ENCODE results near the gene FAM32A.

Gene FAM32A

DNA sequence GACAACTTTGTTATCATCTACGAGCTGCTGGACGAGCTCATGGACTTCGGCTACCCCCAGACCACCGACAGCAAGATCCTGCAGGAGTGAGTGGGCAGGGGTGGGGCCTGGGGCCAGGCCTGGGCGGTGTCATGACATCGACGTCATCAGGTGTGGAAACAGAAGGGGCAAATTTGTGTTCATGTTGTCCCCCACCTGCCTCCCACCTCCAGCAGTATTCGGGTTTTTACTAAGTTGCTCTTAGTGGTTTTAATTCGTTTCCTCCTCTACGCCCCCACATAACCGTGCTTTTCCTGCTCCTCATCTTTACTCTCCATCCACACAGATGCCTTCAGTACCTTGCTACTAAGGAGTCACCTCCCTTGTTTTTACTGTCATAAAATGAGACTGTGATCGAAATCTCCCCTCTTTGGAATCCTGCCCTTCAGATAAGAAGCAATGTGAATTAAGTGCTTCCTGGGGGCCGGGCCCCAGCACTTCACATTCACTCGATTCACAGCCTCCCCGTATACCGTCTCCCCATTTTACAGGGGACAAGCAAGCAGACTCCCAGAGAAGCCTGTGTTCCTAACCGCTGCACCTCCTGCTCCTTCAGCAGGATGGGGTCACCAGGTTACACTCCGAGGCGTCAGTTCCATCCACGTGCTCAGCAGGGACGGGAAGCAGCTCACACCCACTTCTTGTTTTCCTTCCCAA lies 23.0 kb downstream of the FAM32A start:
- H3K36me3 ChIP-seq (ENCODE audit: insufficient read depth, low read length) = peaks cover 66% of the 10 kb centered on the region
- H3K9me3 ChIP-seq (ENCODE audit: low read length) = peaks cover 11% of the 10 kb centered on the region

DNA sequence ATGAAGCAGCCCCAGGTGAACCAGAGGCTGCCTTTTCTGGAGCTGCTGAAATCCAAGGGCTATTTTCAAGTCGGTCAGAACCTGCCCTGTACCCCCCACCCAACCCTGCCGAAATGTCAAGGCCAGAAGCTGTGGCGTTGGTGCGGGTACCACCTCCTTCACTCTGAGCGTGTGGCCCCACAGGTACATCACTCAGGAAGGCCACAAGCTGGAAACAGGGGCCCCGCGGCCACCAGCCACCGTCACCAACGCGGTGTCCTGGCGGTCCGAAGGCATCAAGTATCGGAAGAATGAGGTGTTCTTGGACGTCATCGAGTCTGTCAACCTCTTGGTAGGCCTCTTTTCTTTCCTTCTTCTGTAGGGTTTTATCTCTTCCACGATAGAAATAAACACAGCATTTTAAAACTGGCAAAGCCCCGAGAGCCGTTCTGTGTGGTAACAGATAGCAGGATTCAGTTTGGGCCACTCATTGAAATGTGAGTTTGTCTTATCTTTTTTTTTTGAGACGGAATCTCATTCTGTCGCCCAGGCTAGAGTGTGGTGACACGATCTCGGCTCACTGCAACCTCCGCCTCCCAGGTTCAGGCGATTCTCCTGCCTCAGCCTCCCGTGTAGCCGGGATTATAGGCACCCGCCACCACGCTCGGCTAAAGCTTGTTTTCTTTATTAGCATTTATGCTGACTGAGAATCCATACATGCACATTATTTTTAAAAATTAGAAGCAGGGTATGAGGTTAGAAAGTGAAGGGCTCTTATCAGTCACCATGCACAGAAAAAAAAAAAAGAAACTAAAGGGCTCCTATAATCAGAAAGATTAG lies 23.8 kb downstream of the FAM32A start:
- Histone ChIP-seq H3K36me3 (ENCODE audit: insufficient read depth, low read length) (peaks cover 58% of the 10 kb centered on the region), H3K4me1 (ENCODE audit: insufficient read depth, low read length) (no peaks in the 10 kb centered on the region), H3K9me3 (ENCODE audit: low read length) (peaks cover 11% of the 10 kb centered on the region), H2AFZ (ENCODE audit: low read depth, low read length) (no peak overlapping the region), H3K27me3 (ENCODE audit: insufficient read depth, low read length) (no peaks in the 10 kb centered on the region), H3K4me3 (ENCODE audit: low read length) (no peak overlapping the region)

More for the DNA sequence above, 23.0 kb downstream of the FAM32A start:
- no peaks in the 10 kb centered on the region for H3K4me1 ChIP-seq (ENCODE audit: insufficient read depth, low read length)
- H3K4me3 ChIP-seq (ENCODE audit: low read length) = no peak overlapping the region
- H3K27me3 ChIP-seq (ENCODE audit: insufficient read depth, low read length) = no peaks in the 10 kb centered on the region
- H2AFZ ChIP-seq (ENCODE audit: low read depth, low read length) = no peak overlapping the region

DNA sequence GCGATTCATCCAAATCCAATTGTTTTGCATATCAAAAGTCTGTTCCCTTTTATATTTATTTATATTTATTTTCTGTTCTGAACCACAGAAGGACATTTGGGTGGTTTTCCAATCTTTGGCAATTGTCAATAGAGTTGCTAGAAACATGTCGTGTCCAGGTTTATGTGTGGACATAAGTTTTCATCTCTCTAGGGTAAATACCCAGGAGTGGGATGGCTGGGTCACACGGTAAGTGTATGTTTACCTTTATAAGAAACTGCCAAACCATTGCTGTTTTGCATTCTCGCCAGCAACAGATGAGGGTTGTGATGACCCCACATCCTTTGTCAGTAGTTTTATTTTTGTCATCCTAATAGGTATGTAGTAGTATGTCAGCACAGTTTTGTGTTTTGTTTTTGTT lies 25.0 kb downstream of the FAM32A start:
- Histone ChIP-seq H3K27me3 (ENCODE audit: insufficient read depth, low read length) (no peaks in the 10 kb centered on the region), H3K9me3 (ENCODE audit: low read length) (peaks cover 11% of the 10 kb centered on the region), H3K36me3 (ENCODE audit: insufficient read depth, low read length) (peaks cover 49% of the 10 kb centered on the region), H3K4me3 (ENCODE audit: low read length) (no peak overlapping the region), H2AFZ (ENCODE audit: low read depth, low read length) (no peak overlapping the region), H3K4me1 (ENCODE audit: insufficient read depth, low read length) (no peaks in the 10 kb centered on the region)

GRCh38 chr19:16213076-16213475 lies 27.9 kb downstream of the FAM32A start:
- peaks cover 16% of the 10 kb centered on the region for H3K9me3 ChIP-seq (ENCODE audit: low read length)
- no peak overlapping the region for H3K4me3 ChIP-seq (ENCODE audit: low read length)
- peaks cover 43% of the 10 kb centered on the region for H3K36me3 ChIP-seq (ENCODE audit: insufficient read depth, low read length)

DNA sequence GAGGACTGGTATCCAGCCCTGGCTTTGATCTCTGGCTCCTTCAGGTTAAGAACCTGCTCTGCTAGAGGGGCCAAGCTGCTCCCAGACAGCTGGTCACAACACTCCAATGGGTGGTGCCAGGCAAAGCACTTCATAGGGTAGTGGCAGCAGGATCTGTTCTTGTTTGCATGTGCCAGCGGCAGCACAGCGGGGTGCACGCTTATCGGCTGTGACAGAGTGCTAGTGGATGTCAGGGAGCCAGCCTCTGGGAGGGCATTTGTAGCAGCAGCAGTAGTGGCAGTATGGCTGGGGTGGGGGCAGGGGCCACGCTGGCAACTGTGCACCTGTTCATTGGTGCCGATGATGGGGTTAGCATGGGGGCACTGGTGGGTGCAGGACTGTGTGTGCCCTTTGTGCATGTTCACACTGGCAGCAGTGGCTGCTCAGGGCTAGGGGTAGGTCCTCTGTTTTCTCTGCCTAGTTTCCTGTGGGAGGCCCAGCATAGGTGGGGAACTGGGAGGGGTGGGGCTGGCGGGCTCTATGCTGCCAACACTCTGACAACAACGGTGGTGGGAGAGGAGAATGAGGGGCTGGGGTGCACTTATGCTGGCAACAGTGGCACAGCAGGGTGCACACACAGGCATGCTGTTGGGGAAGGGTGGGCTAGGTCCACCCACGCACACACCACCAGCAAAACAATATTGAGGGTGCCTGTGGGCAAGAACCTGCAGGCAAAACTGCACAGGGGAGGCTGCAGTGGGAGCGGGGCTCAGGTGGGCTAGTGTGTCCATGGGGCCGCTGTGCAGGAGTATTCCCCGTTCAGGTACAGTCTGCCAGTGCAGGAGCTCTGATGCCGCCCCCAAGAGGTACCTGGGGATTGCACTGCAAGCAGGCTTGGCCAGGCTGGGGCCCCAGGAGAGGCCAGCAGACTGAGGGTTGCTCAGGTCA lies 31.8 kb downstream of the FAM32A start:
- Histone ChIP-seq H3K27me3 (ENCODE audit: insufficient read depth, low read length) (no peaks in the 10 kb centered on the region), H3K4me1 (ENCODE audit: insufficient read depth, low read length) (no peaks in the 10 kb centered on the region), H3K36me3 (ENCODE audit: insufficient read depth, low read length) (peaks cover 29% of the 10 kb centered on the region), H3K9me3 (ENCODE audit: low read length) (peaks cover 27% of the 10 kb centered on the region), H3K4me3 (ENCODE audit: low read length) (no peak overlapping the region), H2AFZ (ENCODE audit: low read depth, low read length) (no peak overlapping the region)

More at GRCh38 chr19:16213076-16213475, 27.9 kb downstream of the FAM32A start:
- H3K4me1 ChIP-seq (ENCODE audit: insufficient read depth, low read length) = no peaks in the 10 kb centered on the region
- no peaks in the 10 kb centered on the region for H3K27me3 ChIP-seq (ENCODE audit: insufficient read depth, low read length)
- H2AFZ ChIP-seq (ENCODE audit: low read depth, low read length) = no peak overlapping the region

- Histone ChIP-seq H3K9me3 (ENCODE audit: low read length) (peaks cover 27% of the 10 kb centered on the region), H3K27me3 (ENCODE audit: insufficient read depth, low read length) (no peaks in the 10 kb centered on the region), H2AFZ (ENCODE audit: low read depth, low read length) (no peak overlapping the region), H3K4me3 (ENCODE audit: low read length) (no peak overlapping the region), H3K4me1 (ENCODE audit: insufficient read depth, low read length) (no peaks in the 10 kb centered on the region), H3K36me3 (ENCODE audit: insufficient read depth, low read length) (peaks cover 26% of the 10 kb centered on the region)
These were observed 32.7 kb downstream of the FAM32A start for GRCh38 chr19:16217716-16218451.

GRCh38 chr19:16218851-16219250 lies 33.6 kb downstream of the FAM32A start:
- H3K9me3 ChIP-seq (ENCODE audit: low read length) = peaks cover 27% of the 10 kb centered on the region
- no peaks in the 10 kb centered on the region for H3K27me3 ChIP-seq (ENCODE audit: insufficient read depth, low read length)
- no peak overlapping the region for H2AFZ ChIP-seq (ENCODE audit: low read depth, low read length)
- no peaks in the 10 kb centered on the region for H3K4me1 ChIP-seq (ENCODE audit: insufficient read depth, low read length)
- peaks cover 35% of the 10 kb centered on the region for H3K36me3 ChIP-seq (ENCODE audit: insufficient read depth, low read length)
- no peak overlapping the region for H3K4me3 ChIP-seq (ENCODE audit: low read length)

GRCh38 chr19:16222806-16223205 lies 37.6 kb downstream of the FAM32A start:
- Histone ChIP-seq H3K36me3 (ENCODE audit: insufficient read depth, low read length) (peaks cover 49% of the 10 kb centered on the region), H3K9me3 (ENCODE audit: low read length) (peaks cover 22% of the 10 kb centered on the region), H3K27me3 (ENCODE audit: insufficient read depth, low read length) (no peaks in the 10 kb centered on the region), H2AFZ (ENCODE audit: low read depth, low read length) (no peak overlapping the region), H3K4me1 (ENCODE audit: insufficient read depth, low read length) (no peaks in the 10 kb centered on the region), H3K4me3 (ENCODE audit: low read length) (no peak overlapping the region)

DNA sequence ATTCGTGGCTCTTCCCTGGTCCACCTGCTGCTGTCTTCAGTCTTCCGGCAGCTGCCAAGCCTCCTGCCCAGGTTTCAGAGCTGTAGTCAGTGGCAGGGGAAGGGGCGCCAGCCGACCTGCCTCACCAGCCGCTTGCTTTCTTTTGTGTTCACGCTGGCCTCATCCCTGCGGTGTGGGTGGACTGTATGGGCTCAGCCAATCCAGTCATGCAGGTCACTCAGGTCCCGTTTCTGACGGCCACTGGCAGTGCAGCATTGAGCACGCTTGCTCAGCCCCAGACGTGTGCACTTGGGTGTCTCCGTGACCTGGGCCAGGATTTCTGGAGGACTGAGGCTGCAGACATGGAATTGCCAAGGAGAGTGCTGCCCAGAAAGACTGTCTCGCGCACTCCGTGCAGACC lies 38.5 kb downstream of the FAM32A start:
- H2AFZ ChIP-seq (ENCODE audit: low read depth, low read length) = no peak overlapping the region
- no peaks in the 10 kb centered on the region for H3K4me1 ChIP-seq (ENCODE audit: insufficient read depth, low read length)
- H3K27me3 ChIP-seq (ENCODE audit: insufficient read depth, low read length) = no peaks in the 10 kb centered on the region
- no peak overlapping the region for H3K4me3 ChIP-seq (ENCODE audit: low read length)
- H3K36me3 ChIP-seq (ENCODE audit: insufficient read depth, low read length) = peaks cover 50% of the 10 kb centered on the region
- H3K9me3 ChIP-seq (ENCODE audit: low read length) = peaks cover 16% of the 10 kb centered on the region

DNA sequence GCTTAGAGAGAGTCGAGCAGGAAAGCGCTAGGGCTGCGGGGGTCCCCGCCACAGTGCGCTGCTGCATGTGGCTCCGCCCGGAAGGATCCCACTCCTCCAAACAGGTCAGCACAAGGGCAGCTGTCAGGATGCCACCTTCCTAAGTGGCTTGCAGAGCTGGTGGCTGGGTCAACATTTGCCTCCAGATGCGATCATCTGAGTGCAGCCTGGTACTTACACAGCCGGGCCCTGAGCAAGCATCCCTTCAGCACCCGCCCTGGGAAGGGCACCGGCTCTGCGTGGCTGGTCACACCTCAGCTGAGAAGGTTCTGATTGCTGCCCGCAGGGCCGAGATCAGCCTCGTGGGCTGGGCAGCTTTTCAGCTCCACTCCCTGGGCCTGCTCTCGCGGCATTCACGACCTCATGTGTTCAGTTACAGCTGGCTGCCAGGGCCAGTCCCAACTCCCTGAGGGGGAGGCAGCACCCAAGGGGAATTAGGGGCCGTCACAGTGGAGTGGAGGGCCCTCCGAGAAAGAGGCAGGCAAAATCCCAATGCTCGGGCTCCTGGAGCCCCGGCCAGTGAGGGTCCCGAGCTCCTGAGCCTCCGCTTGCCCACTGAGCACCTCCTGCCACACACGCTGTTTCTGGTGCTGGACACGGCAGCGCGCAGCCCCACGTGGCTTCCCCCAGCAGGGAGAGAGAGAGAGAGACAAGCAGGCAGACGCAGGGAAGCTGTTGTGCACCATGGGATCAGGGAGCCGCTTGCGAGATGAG lies 39.3 kb downstream of the FAM32A start:
- no peak overlapping the region for H2AFZ ChIP-seq (ENCODE audit: low read depth, low read length)
- H3K9me3 ChIP-seq (ENCODE audit: low read length) = peaks cover 14% of the 10 kb centered on the region
- no peaks in the 10 kb centered on the region for H3K4me1 ChIP-seq (ENCODE audit: insufficient read depth, low read length)
- H3K27me3 ChIP-seq (ENCODE audit: insufficient read depth, low read length) = no peaks in the 10 kb centered on the region
- no peak overlapping the region for H3K4me3 ChIP-seq (ENCODE audit: low read length)
- H3K36me3 ChIP-seq (ENCODE audit: insufficient read depth, low read length) = peaks cover 56% of the 10 kb centered on the region

DNA sequence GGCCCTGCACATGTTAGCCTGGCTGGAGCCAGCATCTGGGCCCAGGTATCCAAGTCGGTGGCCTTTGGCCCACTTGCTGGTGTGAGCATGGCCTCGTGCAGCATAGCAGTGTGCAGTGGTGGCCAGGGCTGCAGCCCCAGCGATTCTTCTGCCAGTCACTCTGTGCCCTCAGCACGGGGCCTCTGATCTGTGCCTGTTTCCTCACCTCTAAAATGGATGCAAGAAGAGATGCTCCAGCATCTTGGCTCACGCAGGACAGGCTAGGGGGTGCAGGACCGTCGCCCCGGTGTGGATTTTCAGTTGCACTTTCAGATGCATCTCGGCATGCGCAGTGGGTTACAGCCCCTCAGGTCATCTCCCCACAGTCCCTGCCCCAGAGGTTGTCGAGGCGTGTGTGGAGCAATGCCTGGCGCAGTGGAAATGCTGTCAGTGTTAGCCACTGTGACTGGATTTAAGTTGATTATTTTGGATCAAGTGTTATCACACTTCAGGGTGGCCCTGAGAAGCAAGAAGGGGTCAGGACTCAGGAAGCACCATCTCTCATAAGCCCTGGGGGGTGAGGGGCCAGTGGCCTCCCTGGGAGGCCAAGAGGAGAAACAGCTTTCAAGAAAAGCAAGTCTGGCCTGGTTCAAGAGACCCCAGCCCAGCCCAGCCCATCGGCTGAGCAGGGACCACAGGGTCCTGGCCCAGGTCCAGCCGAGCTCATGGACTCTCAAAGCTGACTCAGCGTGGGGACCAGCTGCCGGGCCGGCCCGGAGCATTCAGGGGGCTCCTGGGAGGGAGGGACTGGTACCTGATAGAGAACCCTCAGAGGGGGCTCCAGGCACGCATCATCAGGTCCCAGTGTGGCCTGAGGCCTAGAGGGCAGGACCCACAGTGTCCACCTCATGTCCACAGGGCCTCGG lies 40.3 kb downstream of the FAM32A start:
- Histone ChIP-seq H3K36me3 (ENCODE audit: insufficient read depth, low read length) (peaks cover 64% of the 10 kb centered on the region), H3K4me3 (ENCODE audit: low read length) (no peak overlapping the region), H3K9me3 (ENCODE audit: low read length) (peaks cover 10% of the 10 kb centered on the region), H2AFZ (ENCODE audit: low read depth, low read length) (no peak overlapping the region), H3K4me1 (ENCODE audit: insufficient read depth, low read length) (no peaks in the 10 kb centered on the region), H3K27me3 (ENCODE audit: insufficient read depth, low read length) (no peaks in the 10 kb centered on the region)

Data from neuron (in vitro differentiated cells).